ENCODE results near the gene MIA2.
"Not testable (repeated sequence)": the region's sequence is repeated elsewhere in the genome, so short reads cannot be mapped to it uniquely, and the experiment has no call there.

MIA2 gene

GRCh38 chr14:39276005-39276404 is 42.3 kb downstream of the MIA2 start:
- no peak for FAIRE-seq

GRCh38 chr14:39276579-39277114 is 42.9 kb downstream of the MIA2 start:
- FAIRE-seq = no peak

- no peak for FAIRE-seq
These were observed 45.8 kb downstream of the MIA2 start for GRCh38 chr14:39279515-39279914.

GRCh38 chr14:39280678-39281077 is 47.0 kb downstream of the MIA2 start:
- FAIRE-seq = not testable (repeated sequence)

- FAIRE-seq = no peak
These were observed 55.8 kb downstream of the MIA2 start for GRCh38 chr14:39289523-39289922.

- peak; percentile 86 for FAIRE-seq
These were observed 58.0 kb downstream of the MIA2 start for GRCh38 chr14:39291701-39292100.

- FAIRE-seq = no peak
These were observed 59.9 kb downstream of the MIA2 start for GRCh38 chr14:39293629-39294028.

GRCh38 chr14:39300389-39300788 is 66.7 kb downstream of the MIA2 start:
- FAIRE-seq = not testable (repeated sequence)

GRCh38 chr14:39302124-39302810 is 68.6 kb downstream of the MIA2 start:
- peak; percentile 95 for FAIRE-seq

GRCh38 chr14:39303115-39303514 is 69.4 kb downstream of the MIA2 start:
- peak; percentile 74 for FAIRE-seq

GRCh38 chr14:39307815-39308214 is 74.1 kb downstream of the MIA2 start:
- FAIRE-seq = no peak

- no peak for FAIRE-seq
These were observed 76.3 kb downstream of the MIA2 start for GRCh38 chr14:39310051-39310450.

GRCh38 chr14:39315859-39316444 is 82.2 kb downstream of the MIA2 start:
- FAIRE-seq = no peak

- FAIRE-seq = no peak
These were observed 83.3 kb downstream of the MIA2 start for GRCh38 chr14:39316830-39317553.

- peak; percentile 53 for FAIRE-seq
These were observed 84.9 kb downstream of the MIA2 start for GRCh38 chr14:39318574-39318973.

GRCh38 chr14:39319381-39319780 is 85.7 kb downstream of the MIA2 start:
- FAIRE-seq = no peak

GRCh38 chr14:39320318-39320717 is 86.6 kb downstream of the MIA2 start:
- FAIRE-seq = no peak

- no peak for FAIRE-seq
These were observed 89.1 kb downstream of the MIA2 start for GRCh38 chr14:39322807-39323206.

GRCh38 chr14:39324097-39324496 is 90.4 kb downstream of the MIA2 start:
- FAIRE-seq = no peak

- FAIRE-seq = no peak
These were observed 105.3 kb downstream of the MIA2 start for GRCh38 chr14:39339003-39339402.

- FAIRE-seq = not testable (repeated sequence)
These were observed 107.4 kb downstream of the MIA2 start for GRCh38 chr14:39341126-39341525.

GRCh38 chr14:39342768-39343167 is 109.1 kb downstream of the MIA2 start:
- no peak for FAIRE-seq

GRCh38 chr14:39343614-39344013 is 109.9 kb downstream of the MIA2 start:
- no peak for FAIRE-seq

GRCh38 chr14:39350866-39351265 is 117.2 kb downstream of the MIA2 start:
- FAIRE-seq = no peak
